Mesenchymal stem cell (in vitro differentiated cells and primary cell): ENCODE data around the gene MOV10L1.

Experiments used
- DNase-seq: peaks from one replicate; pipeline ENCODE4 v3.0.0-alpha.2; 2013
- H2AFZ ChIP-seq: one replicate; pipeline ENCODE4 v1.6.1; 2013; ENCODE audit warnings: low read depth, mild to moderate bottlenecking, control low read depth, inconsistent platforms, low read length, moderate library complexity
- H2AK5ac ChIP-seq: 2 replicates; pipeline ENCODE4 v1.6.1; 2013; ENCODE audit warnings: low read length, moderate library complexity, mild to moderate bottlenecking, inconsistent platforms; ENCODE audit not compliant: severe bottlenecking
- H2BK120ac ChIP-seq: one replicate; pipeline ENCODE4 v1.6.1; 2013; ENCODE audit warnings: low read depth, mild to moderate bottlenecking, inconsistent platforms, low read length, moderate library complexity
- H2BK12ac ChIP-seq, 2 experiments: one replicate each; pipeline ENCODE4 v1.6.1; 2013; ENCODE audit warnings: inconsistent platforms in 2 of 2, low read length in 2 of 2, mild to moderate bottlenecking in 2 of 2, moderate library complexity in 2 of 2, control low read depth in 1 of 2
- H2BK15ac ChIP-seq: one replicate; pipeline ENCODE4 v1.6.1; 2013; ENCODE audit warnings: mild to moderate bottlenecking, low read depth, inconsistent platforms; ENCODE audit not compliant: poor library complexity, severe bottlenecking
- H2BK5ac ChIP-seq: 2 replicates; pipeline ENCODE4 v1.6.1; 2013; ENCODE audit warnings: low read depth, mild to moderate bottlenecking, low read length, control low read depth, inconsistent platforms; ENCODE audit not compliant: poor library complexity, severe bottlenecking
- H3K14ac ChIP-seq, 2 experiments: one replicate each; pipeline ENCODE4 v1.6.1; 2013; ENCODE audit warnings: inconsistent platforms in 2 of 2, low read length in 2 of 2, control low read depth in 1 of 2, mild to moderate bottlenecking in 1 of 2, moderate library complexity in 1 of 2
- H3K18ac ChIP-seq, 2 experiments: one replicate each; pipeline ENCODE4 v1.6.1; 2013; ENCODE audit warnings: inconsistent platforms in 2 of 2, low read length in 2 of 2, control low read depth in 1 of 2, low read depth in 1 of 2, mild to moderate bottlenecking in 1 of 2
- H3K23ac ChIP-seq, 2 experiments: one replicate each; pipeline ENCODE4 v1.6.1; 2013; ENCODE audit warnings: inconsistent platforms in 2 of 2, low read length in 2 of 2, mild to moderate bottlenecking in 2 of 2, moderate library complexity in 2 of 2, control low read depth in 1 of 2
- H3K27ac ChIP-seq: 2 replicates; pipeline ENCODE4 v1.5.1; 2013; ENCODE audit warnings: mild to moderate bottlenecking, moderate library complexity, low read length, control low read depth, inconsistent platforms; ENCODE audit not compliant: poor library complexity, severe bottlenecking
- H3K27me3 ChIP-seq, 2 experiments: 2 replicates each; pipeline versions ENCODE4 v1.6.1 to v1.7.0; 2013; ENCODE audit warnings: low read length in 2 of 2, mild to moderate bottlenecking in 2 of 2, moderate library complexity in 2 of 2, control low read depth in 1 of 2, inconsistent platforms in 1 of 2; ENCODE audit not compliant: control insufficient read depth in 1 of 2, insufficient read depth in 1 of 2
- H3K36me3 ChIP-seq, 2 experiments: 2 replicates each; pipeline versions ENCODE4 v1.6.1 to v1.7.0; 2013; ENCODE audit warnings: low read length in 2 of 2, control low read depth in 1 of 2, inconsistent platforms in 1 of 2, low read depth in 1 of 2, mild to moderate bottlenecking in 1 of 2; ENCODE audit not compliant: insufficient read depth in 2 of 2, control insufficient read depth in 1 of 2
- H3K4ac ChIP-seq, 2 experiments: one replicate each; pipeline ENCODE4 v1.6.1; 2013; ENCODE audit warnings: inconsistent platforms in 2 of 2, low read length in 2 of 2, mild to moderate bottlenecking in 2 of 2, moderate library complexity in 2 of 2, control low read depth in 1 of 2, low read depth in 1 of 2
- H3K4me1 ChIP-seq: 2 replicates; pipeline ENCODE4 v1.6.1; 2013; ENCODE audit warnings: low read depth, low read length, control low read depth; ENCODE audit not compliant: control insufficient read depth, insufficient read depth
- H3K4me2 ChIP-seq: 2 replicates; pipeline ENCODE4 v1.6.1; 2013; ENCODE audit warnings: low read length, mild to moderate bottlenecking, inconsistent platforms; ENCODE audit not compliant: poor library complexity, severe bottlenecking
- H3K4me3 ChIP-seq, 2 experiments: 2 replicates each; pipeline versions ENCODE4 v1.5.1 to v1.7.0; 2013; ENCODE audit warnings: low read length in 2 of 2, mild to moderate bottlenecking in 2 of 2, control low read depth in 1 of 2, low read depth in 1 of 2; ENCODE audit not compliant: insufficient read depth in 1 of 2
- H3K79me1 ChIP-seq: replicated peaks from 2 replicates; pipeline ENCODE4 v1.6.1; 2013; ENCODE audit warnings: mild to moderate bottlenecking, control low read depth, low read length, inconsistent platforms; ENCODE audit not compliant: poor library complexity, severe bottlenecking
- H3K9ac ChIP-seq: 2 replicates; pipeline ENCODE4 v1.7.0; 2013; ENCODE audit warnings: mild to moderate bottlenecking, low read length, moderate library complexity
- H3K9me3 ChIP-seq: 2 replicates; pipeline ENCODE4 v1.7.0; 2013; ENCODE audit warnings: mild to moderate bottlenecking, low read length; ENCODE audit not compliant: control insufficient read depth
- H4K8ac ChIP-seq: one replicate; pipeline ENCODE4 v1.6.1; 2013; ENCODE audit warnings: inconsistent platforms, mild to moderate bottlenecking, low read length, moderate library complexity
- H4K91ac ChIP-seq: one replicate; pipeline ENCODE4 v1.6.1; 2013; ENCODE audit warnings: mild to moderate bottlenecking, low read length, inconsistent platforms
- WGBS: methylation state at CpG from one replicate; pipeline ENCODE4 v1.1.7; 2013; ENCODE audit warnings: mixed read lengths; 5-methylcytosine and 5-hydroxymethylcytosine counted together

The MOV10L1 gene

GRCh38 chr22:50092342-50092741 lies 2.5 kb downstream of the MOV10L1 start:
- H3K79me1 ChIP-seq = no peaks in the 10 kb centered on the region
- H2AFZ ChIP-seq = no peak overlapping the region
- H3K27me3 ChIP-seq = peaks cover 0 to 63% of the 10 kb centered on the region in 2 experiments
- no peak overlapping the region for H3K4me3 ChIP-seq
- no peak overlapping the region for H2BK120ac ChIP-seq
- 83% methylated on average over 4 of the region's 5 CpGs for WGBS
- H4K91ac ChIP-seq = no peak overlapping the region
- H3K4me2 ChIP-seq = no peak overlapping the region
- no peak overlapping the region for H2BK15ac ChIP-seq
- H2BK5ac ChIP-seq = no peak overlapping the region
- no peak overlapping the region for H4K8ac ChIP-seq
- H3K4me1 ChIP-seq = no peaks in the 10 kb centered on the region
- H3K18ac ChIP-seq = no peak overlapping the region
- no peak overlapping the region for H3K9ac ChIP-seq
- no peak overlapping the region for H3K23ac ChIP-seq
- DNase-seq = no peak
- H2AK5ac ChIP-seq = no peak overlapping the region
- H3K14ac ChIP-seq = no peak overlapping the region
- no peak overlapping the region for H2BK12ac ChIP-seq
- no peaks in the 10 kb centered on the region for H3K36me3 ChIP-seq
- H3K9me3 ChIP-seq = no peaks in the 10 kb centered on the region
- H3K27ac ChIP-seq = no peak overlapping the region
- H3K4ac ChIP-seq = no peak overlapping the region

GRCh38 chr22:50098052-50098451 lies 8.2 kb downstream of the MOV10L1 start:
- H3K23ac ChIP-seq = no peak overlapping the region
- no peak overlapping the region for H2BK5ac ChIP-seq
- H3K36me3 ChIP-seq = no peaks in the 10 kb centered on the region
- peaks cover 3 to 40% of the 10 kb centered on the region in 2 experiments for H3K27me3 ChIP-seq
- H3K79me1 ChIP-seq = no peaks in the 10 kb centered on the region
- H3K9ac ChIP-seq = no peak overlapping the region
- H2BK12ac ChIP-seq = no peak overlapping the region
- no peak overlapping the region for H2BK15ac ChIP-seq
- H4K8ac ChIP-seq = no peak overlapping the region
- H3K27ac ChIP-seq = no peak overlapping the region
- H2AFZ ChIP-seq = no peak overlapping the region
- no peaks in the 10 kb centered on the region for H3K9me3 ChIP-seq
- H2AK5ac ChIP-seq = no peak overlapping the region
- no peak overlapping the region for H2BK120ac ChIP-seq
- no peak overlapping the region for H3K14ac ChIP-seq
- WGBS = 95% methylated on average over 3 of the region's 3 CpGs
- no peak for DNase-seq
- no peak overlapping the region for H3K4me3 ChIP-seq
- H3K4ac ChIP-seq = no peak overlapping the region
- H3K4me2 ChIP-seq = no peak overlapping the region
- no peak overlapping the region for H3K18ac ChIP-seq
- H3K4me1 ChIP-seq = no peaks in the 10 kb centered on the region
- H4K91ac ChIP-seq = no peak overlapping the region

GRCh38 chr22:50101870-50102565 lies 12.2 kb downstream of the MOV10L1 start:
- Histone ChIP-seq H3K27me3 (peaks cover 7 to 20% of the 10 kb centered on the region in 2 experiments), H2AK5ac (no peak overlapping the region), H3K4me1 (no peaks in the 10 kb centered on the region), H3K14ac (no peak overlapping the region), H3K4me3 (no peak overlapping the region), H3K36me3 (no peaks in the 10 kb centered on the region), H2AFZ (no peak overlapping the region), H3K23ac (no peak overlapping the region), H2BK5ac (no peak overlapping the region), H3K79me1 (no peaks in the 10 kb centered on the region), H3K18ac (no peak overlapping the region), H3K4ac (no peak overlapping the region), H2BK15ac (no peak overlapping the region), H3K4me2 (no peak overlapping the region), H4K91ac (no peak overlapping the region), H3K9ac (no peak overlapping the region), H3K9me3 (no peaks in the 10 kb centered on the region), H2BK120ac (no peak overlapping the region), H4K8ac (peak overlapping the region; percentile 50), H3K27ac (no peak overlapping the region), H2BK12ac (no peak overlapping the region)
- DNase-seq = no peak
- WGBS = 82% methylated on average over 9 of the region's 10 CpGs

DNA sequence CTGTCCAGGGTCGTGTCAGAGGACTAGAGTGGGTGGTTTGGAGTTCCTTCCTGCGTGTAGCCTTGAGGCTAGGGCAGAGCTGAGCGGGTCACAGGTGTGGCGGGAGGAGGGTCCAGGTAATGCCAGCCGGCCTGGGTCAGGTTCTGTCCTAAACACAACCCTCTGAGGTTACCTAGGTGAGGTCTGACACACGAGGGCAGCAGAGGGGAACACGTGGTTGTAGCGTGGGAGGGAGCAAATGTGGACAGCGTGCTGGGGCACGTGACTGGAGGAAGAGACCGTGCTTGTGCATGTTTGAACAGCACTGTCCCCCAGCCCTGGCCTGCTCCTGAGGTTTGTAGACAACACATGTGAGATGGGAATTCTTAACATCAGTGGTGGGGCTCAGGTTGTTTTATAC lies 13.1 kb downstream of the MOV10L1 start:
- H3K9ac ChIP-seq = no peak overlapping the region
- no peaks in the 10 kb centered on the region for H3K4me1 ChIP-seq
- no peak overlapping the region for H2BK12ac ChIP-seq
- WGBS = 64% methylated on average over 11 of the region's 11 CpGs
- H3K4ac ChIP-seq = no peak overlapping the region
- no peaks in the 10 kb centered on the region for H3K9me3 ChIP-seq
- H3K4me2 ChIP-seq = no peak overlapping the region
- no peak overlapping the region for H3K27ac ChIP-seq
- H2BK120ac ChIP-seq = no peak overlapping the region
- no peak overlapping the region for H2BK15ac ChIP-seq
- H2BK5ac ChIP-seq = no peak overlapping the region
- no peak overlapping the region for H3K4me3 ChIP-seq
- DNase-seq = no peak
- no peak overlapping the region for H4K91ac ChIP-seq
- no peak overlapping the region for H4K8ac ChIP-seq
- H2AFZ ChIP-seq = no peak overlapping the region
- no peaks in the 10 kb centered on the region for H3K79me1 ChIP-seq
- no peak overlapping the region for H2AK5ac ChIP-seq
- no peaks in the 10 kb centered on the region for H3K36me3 ChIP-seq
- no peak overlapping the region for H3K23ac ChIP-seq
- no peak overlapping the region for H3K18ac ChIP-seq
- peaks cover 7 to 24% of the 10 kb centered on the region in 2 experiments for H3K27me3 ChIP-seq
- no peak overlapping the region for H3K14ac ChIP-seq
